Measurements from ENCODE around the gene MAP3K19.

The MAP3K19 gene

GRCh38 chr2:134926231-134926931 lies 120.9 kb downstream of the MAP3K19 start:
- ChIA-PET CTCF (interaction anchor here (0.6 to 1.6 kb wide), 7 partner anchors 10 to 952 kb away, joined by 3 to 6 read pairs (median 4); no protein-coding TSS in a partner anchor), POLR2A (no interaction called here)
- H3K27me3 ChIP-seq (replicated peaks in 2 of 5; ENCODE audit: control insufficient read depth in 4 of 5, insufficient read depth in 5 of 5, low read length in 4 of 5) = no peaks in the 10 kb centered on the region
- peak overlapping the region in 1 of 2 experiments; percentile 40 for H3K27ac ChIP-seq (ENCODE audit: insufficient read depth in 1 of 2, low read depth in 1 of 2, low read length in 2 of 2, poor library complexity in 1 of 2, severe bottlenecking in 2 of 2)
- DNase-seq = no peak
- H3K4me1 ChIP-seq (ENCODE audit: control extremely low read depth in 1 of 4, control insufficient read depth in 4 of 4, insufficient read depth in 4 of 4, low read length in 3 of 4) = peaks cover 0 to 18% (median 15%) of the 10 kb centered on the region in 4 experiments
- no peaks in the 10 kb centered on the region for H3K9me3 ChIP-seq (ENCODE audit: control extremely low read depth in 1 of 5, control insufficient read depth in 4 of 5, insufficient read depth in 2 of 5, low read depth in 1 of 5, low read length in 4 of 5)
- WGBS (ENCODE audit: insufficient coverage) = 100% methylated on average over 2 of the region's 3 CpGs
- H3K36me3 ChIP-seq (ENCODE audit: control insufficient read depth in 4 of 4, insufficient read depth in 4 of 4, low read length in 3 of 4) = peaks cover 0 to 36% (median 3%) of the 10 kb centered on the region in 4 experiments
- H3K4me3 ChIP-seq (ENCODE audit: control insufficient read depth in 1 of 7, extremely low read depth in 1 of 7, insufficient read depth in 4 of 7, low read depth in 2 of 7, low read length in 6 of 7) = peak overlapping the region in 1 of 7 experiments; percentile 1

DNA sequence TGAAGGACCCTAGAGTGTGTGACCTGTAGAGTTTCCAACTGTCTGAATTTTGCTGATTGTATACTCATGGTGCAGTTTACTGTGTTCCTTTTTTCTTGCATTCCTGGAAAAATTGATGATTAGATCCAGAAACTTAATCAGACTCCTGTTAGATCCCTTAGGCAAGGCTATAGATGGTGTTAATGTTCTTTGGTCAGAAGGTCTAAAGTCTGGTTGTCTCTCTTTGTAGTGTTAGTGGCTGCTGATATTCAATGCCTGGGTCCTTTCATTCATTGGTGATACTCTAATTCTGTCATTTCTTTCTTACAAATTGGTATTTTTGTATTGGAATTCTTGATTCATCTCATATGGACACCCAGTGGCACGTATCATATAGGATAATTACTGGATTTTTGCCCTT lies 122.3 kb downstream of the MAP3K19 start:
- CTCF ChIA-PET = no interaction called here
- H3K36me3 ChIP-seq (ENCODE audit: control insufficient read depth in 4 of 4, insufficient read depth in 4 of 4, low read length in 3 of 4) = peaks cover 0 to 32% (median 3%) of the 10 kb centered on the region in 4 experiments
- no peak overlapping the region for H3K27ac ChIP-seq (ENCODE audit: insufficient read depth in 1 of 2, low read depth in 1 of 2, low read length in 2 of 2, poor library complexity in 1 of 2, severe bottlenecking in 2 of 2)
- no peaks in the 10 kb centered on the region for H3K27me3 ChIP-seq (replicated peaks in 2 of 5; ENCODE audit: control insufficient read depth in 4 of 5, insufficient read depth in 5 of 5, low read length in 4 of 5)
- no peak for DNase-seq
- H3K4me3 ChIP-seq (ENCODE audit: control insufficient read depth in 1 of 7, extremely low read depth in 1 of 7, insufficient read depth in 4 of 7, low read depth in 2 of 7, low read length in 6 of 7) = no peak overlapping the region
- WGBS (ENCODE audit: insufficient coverage) = no CpG with 5 or more reads among the region's 1 CpG
- H3K4me1 ChIP-seq (ENCODE audit: control extremely low read depth in 1 of 4, control insufficient read depth in 4 of 4, insufficient read depth in 4 of 4, low read length in 3 of 4) = peaks cover 9 to 31% (median 20%) of the 10 kb centered on the region in 4 experiments
- H3K9me3 ChIP-seq (ENCODE audit: control extremely low read depth in 1 of 5, control insufficient read depth in 4 of 5, insufficient read depth in 2 of 5, low read depth in 1 of 5, low read length in 4 of 5) = no peaks in the 10 kb centered on the region
- POLR2A ChIA-PET = no interaction called here

DNA sequence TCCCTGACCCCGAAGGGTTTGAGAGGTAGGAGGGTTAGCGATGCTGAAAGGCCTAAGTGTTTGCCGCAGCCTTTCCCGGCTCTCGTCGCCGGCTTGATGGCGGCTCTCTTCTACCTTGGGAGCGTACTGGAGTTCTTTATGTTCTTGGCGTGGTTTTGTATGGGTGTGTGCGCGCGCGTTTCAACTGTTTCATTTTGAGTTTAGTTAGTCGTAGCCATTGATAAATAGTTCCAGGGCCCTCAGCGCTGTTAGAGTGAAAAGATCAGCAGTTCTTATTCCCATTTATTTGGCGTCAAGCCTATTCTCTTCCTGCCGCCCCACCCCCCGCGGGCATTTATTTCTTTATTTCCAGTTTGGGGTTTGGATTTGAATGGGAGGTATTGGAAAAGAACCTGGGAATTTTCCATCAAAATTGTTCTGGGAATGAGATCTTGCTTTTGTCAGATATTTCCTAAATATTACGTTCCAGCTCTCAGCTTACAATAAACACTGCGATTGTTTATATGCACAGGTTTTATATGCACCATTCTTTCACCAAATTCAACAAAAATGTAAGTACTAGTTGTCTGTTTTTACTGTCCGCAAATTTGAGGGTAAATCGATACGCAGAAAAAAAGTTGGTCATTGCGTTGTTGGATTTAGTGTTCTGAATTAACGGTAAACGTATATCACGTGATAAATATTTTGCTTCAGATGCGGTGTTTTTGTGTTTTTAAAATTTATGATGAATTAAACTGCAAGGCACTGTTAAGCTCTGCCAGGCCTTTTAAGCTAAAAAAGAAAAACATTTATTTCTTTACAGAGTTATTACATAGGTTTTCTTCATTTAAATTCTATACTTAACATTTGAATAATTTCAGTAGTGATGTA lies 127.7 kb downstream of the MAP3K19 start:
- Histone ChIP-seq H3K27ac (ENCODE audit: insufficient read depth in 1 of 2, low read depth in 1 of 2, low read length in 2 of 2, poor library complexity in 1 of 2, severe bottlenecking in 2 of 2) (peak overlapping the region; percentile 95 to 98), H3K27me3 (replicated peaks in 2 of 5; ENCODE audit: control insufficient read depth in 4 of 5, insufficient read depth in 5 of 5, low read length in 4 of 5) (no peaks in the 10 kb centered on the region), H3K36me3 (ENCODE audit: control insufficient read depth in 4 of 4, insufficient read depth in 4 of 4, low read length in 3 of 4) (peaks cover 0 to 17% (median under 1%) of the 10 kb centered on the region in 4 experiments), H3K4me1 (ENCODE audit: control extremely low read depth in 1 of 4, control insufficient read depth in 4 of 4, insufficient read depth in 4 of 4, low read length in 3 of 4) (peaks cover 12 to 29% (median 17%) of the 10 kb centered on the region in 4 experiments), H3K4me3 (ENCODE audit: control insufficient read depth in 1 of 7, extremely low read depth in 1 of 7, insufficient read depth in 4 of 7, low read depth in 2 of 7, low read length in 6 of 7) (peak overlapping the region; percentile 92 to 99 (median 98)), H3K9me3 (ENCODE audit: control extremely low read depth in 1 of 5, control insufficient read depth in 4 of 5, insufficient read depth in 2 of 5, low read depth in 1 of 5, low read length in 4 of 5) (no peaks in the 10 kb centered on the region)
- peak; percentile 29 to 76 (median 65) for DNase-seq
- POLR2A ChIA-PET = interaction anchor here (0.9 to 1.0 kb wide), 2 partner anchors 13 to 23 kb away, joined by 3 read pairs; no protein-coding TSS in a partner anchor
- CTCF ChIA-PET = interaction anchor here (0.6 to 0.7 kb wide), 2 partner anchors 26 to 58 kb away, joined by 3 to 4 read pairs; no protein-coding TSS in a partner anchor
- 0% methylated on average over 13 of the region's 30 CpGs for WGBS (ENCODE audit: insufficient coverage)

GRCh38 chr2:134918526-134919340 lies 128.5 kb downstream of the MAP3K19 start, which contains the start of gene CCNT2:
TSS of gene CCNT2 (plus strand) at chr2:134918822. CDS start at chr2:134918855, 33 bp downstream.
- ChIA-PET POLR2A (interaction anchor here (0.8 to 1.0 kb wide), 3 partner anchors 14 to 249 kb away, joined by 3 to 4 read pairs (median 3); no protein-coding TSS in a partner anchor), CTCF (interaction anchor here (0.6 to 1.3 kb wide), 2 partner anchors 12 to 58 kb away, joined by 4 read pairs; no protein-coding TSS in a partner anchor)
- Histone ChIP-seq H3K9me3 (ENCODE audit: control extremely low read depth in 1 of 5, control insufficient read depth in 4 of 5, insufficient read depth in 2 of 5, low read depth in 1 of 5, low read length in 4 of 5) (no peaks in the 10 kb centered on the region), H3K36me3 (ENCODE audit: control insufficient read depth in 4 of 4, insufficient read depth in 4 of 4, low read length in 3 of 4) (peaks cover 0 to 13% (median under 1%) of the 10 kb centered on the region in 4 experiments), H3K4me1 (ENCODE audit: control extremely low read depth in 1 of 4, control insufficient read depth in 4 of 4, insufficient read depth in 4 of 4, low read length in 3 of 4) (peaks cover 12 to 29% (median 17%) of the 10 kb centered on the region in 4 experiments), H3K4me3 (ENCODE audit: control insufficient read depth in 1 of 7, extremely low read depth in 1 of 7, insufficient read depth in 4 of 7, low read depth in 2 of 7, low read length in 6 of 7) (peak within 1 kb of the TSS; percentile 93 to 99 (median 98)), H3K27me3 (replicated peaks in 2 of 5; ENCODE audit: control insufficient read depth in 4 of 5, insufficient read depth in 5 of 5, low read length in 4 of 5) (no peaks in the 10 kb centered on the region), H3K27ac (ENCODE audit: insufficient read depth in 1 of 2, low read depth in 1 of 2, low read length in 2 of 2, poor library complexity in 1 of 2, severe bottlenecking in 2 of 2) (peak within 1 kb of the TSS; percentile 95 to 98)
- peak; percentile 99 to 100 (median 100) for DNase-seq
- under 1% methylated on average over 80 of the region's 83 CpGs for WGBS (ENCODE audit: insufficient coverage)

DNA sequence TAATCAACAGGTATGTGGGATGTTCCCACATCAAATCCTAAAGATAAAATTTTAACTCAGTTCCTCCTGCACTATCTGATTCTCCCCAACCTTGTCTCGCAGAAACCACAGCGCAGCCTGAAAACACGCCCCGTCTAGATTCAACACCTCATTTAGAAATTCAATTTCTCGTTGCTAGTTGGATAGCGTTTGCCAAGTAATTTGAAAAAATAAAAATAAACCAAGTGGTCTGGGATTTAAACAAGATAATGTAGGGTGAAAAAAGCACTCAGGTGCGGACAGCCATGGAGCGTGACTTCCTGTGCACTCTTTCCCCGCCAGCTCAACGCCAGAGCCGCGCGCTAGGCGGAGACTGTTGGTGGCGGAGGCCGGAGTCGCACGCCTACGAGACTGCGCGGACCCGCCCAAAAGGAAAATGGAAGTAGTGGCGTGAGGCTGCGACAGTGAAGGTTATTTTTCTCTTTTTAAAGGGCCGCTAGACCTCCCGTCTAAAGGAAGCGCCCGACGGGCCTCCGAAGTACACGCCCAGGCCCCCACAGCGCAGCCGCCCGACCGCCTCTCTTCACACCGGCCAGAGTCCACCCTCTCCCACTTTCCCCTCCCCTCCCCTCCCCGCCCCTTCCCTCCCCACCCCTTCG lies 129.2 kb downstream of the MAP3K19 start:
- ChIA-PET CTCF (interaction anchor here (0.6 to 1.3 kb wide), 5 partner anchors 12 to 465 kb away, joined by 3 to 4 read pairs (median 3); no protein-coding TSS in a partner anchor), POLR2A (interaction anchor here (0.9 to 1.0 kb wide), 2 partner anchors 15 to 24 kb away, joined by 3 read pairs; no protein-coding TSS in a partner anchor)

More for the DNA sequence above, 129.2 kb downstream of the MAP3K19 start:
- WGBS (ENCODE audit: insufficient coverage) = 0% methylated on average over 20 of the region's 38 CpGs
- Histone ChIP-seq H3K4me1 (ENCODE audit: control extremely low read depth in 1 of 4, control insufficient read depth in 4 of 4, insufficient read depth in 4 of 4, low read length in 3 of 4) (peaks cover 12 to 29% (median 17%) of the 10 kb centered on the region in 4 experiments), H3K27me3 (replicated peaks in 2 of 5; ENCODE audit: control insufficient read depth in 4 of 5, insufficient read depth in 5 of 5, low read length in 4 of 5) (no peaks in the 10 kb centered on the region), H3K4me3 (ENCODE audit: control insufficient read depth in 1 of 7, extremely low read depth in 1 of 7, insufficient read depth in 4 of 7, low read depth in 2 of 7, low read length in 6 of 7) (peak overlapping the region; percentile 53 to 98 (median 89)), H3K36me3 (ENCODE audit: control insufficient read depth in 4 of 4, insufficient read depth in 4 of 4, low read length in 3 of 4) (peaks cover 0 to 12% (median under 1%) of the 10 kb centered on the region in 4 experiments), H3K9me3 (ENCODE audit: control extremely low read depth in 1 of 5, control insufficient read depth in 4 of 5, insufficient read depth in 2 of 5, low read depth in 1 of 5, low read length in 4 of 5) (no peaks in the 10 kb centered on the region), H3K27ac (ENCODE audit: insufficient read depth in 1 of 2, low read depth in 1 of 2, low read length in 2 of 2, poor library complexity in 1 of 2, severe bottlenecking in 2 of 2) (peak overlapping the region; percentile 68 to 95)
- peak in 2 of 3 donors; percentile 95 to 97 for DNase-seq

All from common myeloid progenitor, CD34-positive (primary cell).